Body of pancreas (tissue), 4 donors: ENCODE measurements around the gene FPR1. TPM values are rescaled to one million over a fixed set of nuclear protein-coding genes. Genes with fewer than 3 reads are reported as not detected.

ENCODE experiments used
- ATAC-seq: fragments of 150-250 bp; one replicate; pipeline ENCODE4 v1.9.1; 2016
- DNase-seq, 4 donors: peaks; one replicate each; pipeline ENCODE4 v3.0.0-alpha.2; 2019
- H3K27ac ChIP-seq, 4 donors: fragments of 200-600 bp; sonication (generic); 1 replicate in 3 of 4; 2 replicates in 1 of 4; pipeline versions ENCODE4 v1.5.1 to v1.6.1; 2016 to 2019; ENCODE audit warnings: mild to moderate bottlenecking in 1 of 4, mixed read lengths in 1 of 4, moderate library complexity in 1 of 4
- H3K27me3 ChIP-seq, 2 donors: fragments of 200-600 bp; sonication (generic); one replicate each; pipeline ENCODE4 v1.6.0; 2016; ENCODE audit warnings: mild to moderate bottlenecking in 1 of 2
- H3K36me3 ChIP-seq, 2 donors: fragments of 200-600 bp; sonication (generic); replicated peaks in 1 of 2; 2 replicates each; pipeline ENCODE4 v1.5.1; 2016; ENCODE audit warnings: low read depth in 2 of 2; ENCODE audit not compliant: insufficient read depth in 1 of 2
- H3K4me1 ChIP-seq: fragments of 200-600 bp; sonication (generic); one replicate; pipeline ENCODE4 v1.6.0; 2016
- H3K4me3 ChIP-seq, 2 donors: fragments of 200-600 bp; sonication (generic); 1 replicate in 1 of 2; 2 replicates in 1 of 2; pipeline ENCODE4 v1.5.1; 2016 to 2019
- H3K9me3 ChIP-seq, 3 donors: fragments of 200-600 bp; sonication (generic); 1 replicate in 2 of 3; 2 replicates in 1 of 3; pipeline ENCODE4 v1.5.1; 2016
- CTCF ChIP-seq, 7 experiments: fragments of 450-650 bp in 4 of 7; fragments of 200-600 bp in 3 of 7; sonication (generic) in 3 of 7; IDR thresholded peaks; one replicate each; pipeline ENCODE4 v1.5.1; 2016 to 2019; ENCODE audit warnings: antibody characterized with exemption in 7 of 7
- POLR2A ChIP-seq, 3 donors: fragments of 450-650 bp; IDR thresholded peaks; one replicate each; pipeline ENCODE4 v1.6.1; 2016; ENCODE audit warnings: antibody characterized with exemption in 3 of 3, mild to moderate bottlenecking in 2 of 3
- WGBS, 2 donors: methylation state at CpG; one replicate each; pipeline ENCODE4 v1.1.5; 2017; 5-methylcytosine and 5-hydroxymethylcytosine counted together
- intact Hi-C: fragments of 100-400 bp; cut with DNase I; formaldehyde crosslinking; loops from one replicate; pipeline ENCODE4 v1.15.1; 2023
- total RNA-seq, 2 donors: library from RNA; depleted of rRNA; stranded (reverse); fragments of >200 nt; gene quantifications; one replicate each; pipeline ENCODE4 v1.1.0, GENCODE V29; 2016

The FPR1 gene
- total RNA-seq, 2 donors from 2014 or later: 4.7 TPM; not detected in 1

- Histone ChIP-seq H3K4me1 (peaks cover 42% of the 10 kb centered on the region), H3K27me3 (no peaks in the 10 kb centered on the region), H3K9me3 (no peaks in the 10 kb centered on the region), H3K4me3 (peak overlapping the region; percentile 46 to 62), H3K27ac (peak overlapping the region; percentile 79 to 93 (median 84)), H3K36me3 (no peaks in the 10 kb centered on the region)
- TF ChIP-seq POLR2A (IDR thresholded peaks at IDR 0.05) (peak; percentile 79 to 91 (median 89)), CTCF (IDR thresholded peaks at IDR 0.05) (peak; percentile 19 to 66 (median 48))
- WGBS, 2 donors: 1 to 2% methylated on average over 26 to 64 of the region's 74 CpGs
- ATAC-seq (peak; percentile 89), DNase-seq (peak; percentile 95 to 99 (median 98))
- intact Hi-C loops: no loop called here
These were observed 47.8 kb downstream of the FPR1 start for GRCh38 chr19:51703575-51704515.

- Histone ChIP-seq H3K4me1 (peaks cover 42% of the 10 kb centered on the region), H3K4me3 (no peak overlapping the region), H3K9me3 (no peaks in the 10 kb centered on the region), H3K27ac (peak overlapping the region; percentile 70 to 93 (median 84)), H3K27me3 (no peaks in the 10 kb centered on the region), H3K36me3 (no peaks in the 10 kb centered on the region)
- intact Hi-C loops: no loop called here
- WGBS, 2 donors: 8 to 19% methylated on average over 27 to 46 of the region's 46 CpGs
- DNase-seq (peak; percentile 57 to 70 (median 66)), ATAC-seq (peak; percentile 6)
- TF ChIP-seq POLR2A (IDR thresholded peaks at IDR 0.05) (peak in 1 of 3 donors; percentile 7), CTCF (IDR thresholded peaks at IDR 0.05) (no peak)
These were observed 48.7 kb downstream of the FPR1 start for GRCh38 chr19:51702825-51703574.

GRCh38 chr19:51702103-51702824 is 49.4 kb downstream of the FPR1 start:
- H3K4me1 ChIP-seq: peaks cover 42% of the 10 kb centered on the region
- TF ChIP-seq POLR2A (IDR thresholded peaks at IDR 0.05): peak in 2 of 3 donors; percentile 19 to 38
- no peak for TF ChIP-seq CTCF (IDR thresholded peaks at IDR 0.05)
- peak; percentile 64 for ATAC-seq
- 16 to 23% methylated on average over 24 to 27 of the region's 27 CpGs for WGBS, 2 donors
- peak; percentile 87 to 96 (median 93) for DNase-seq
- peak overlapping the region; percentile 70 to 93 (median 84) for H3K27ac ChIP-seq
- intact Hi-C loops: no loop called here
- no peak overlapping the region for H3K4me3 ChIP-seq
- no peaks in the 10 kb centered on the region for H3K9me3 ChIP-seq
- H3K36me3 ChIP-seq: no peaks in the 10 kb centered on the region
- no peaks in the 10 kb centered on the region for H3K27me3 ChIP-seq

- H3K27me3 ChIP-seq: no peaks in the 10 kb centered on the region
- peaks cover 42% of the 10 kb centered on the region for H3K4me1 ChIP-seq
- intact Hi-C loops: no loop called here
- DNase-seq (no peak), ATAC-seq (no peak)
- 69 to 76% methylated on average over 10 to 12 of the region's 12 CpGs for WGBS, 2 donors
- no peaks in the 10 kb centered on the region for H3K36me3 ChIP-seq
- H3K4me3 ChIP-seq: no peak overlapping the region
- peak overlapping the region; percentile 48 to 93 (median 84) for H3K27ac ChIP-seq
- TF ChIP-seq CTCF (IDR thresholded peaks at IDR 0.05) (no peak), POLR2A (IDR thresholded peaks at IDR 0.05) (no peak)
- H3K9me3 ChIP-seq: no peaks in the 10 kb centered on the region
These were observed 50.1 kb downstream of the FPR1 start for GRCh38 chr19:51701468-51702100.
